ENCODE measurements around the gene MT1B. TPM values are rescaled to one million over a fixed set of nuclear protein-coding genes. Genes with fewer than 3 reads are reported as not detected.

The MT1B gene
- total RNA-seq, 1 donor from 2014 or later = not detected

GRCh38 chr16:56632156-56632847 is 19.4 kb upstream of the MT1B start, which contains the start of gene MT1M:
MT1M (plus strand) TSS chr16:56632659; CDS start chr16:56632732, 73 bp downstream.
- Mint-ChIP-seq H3K4me1 (ENCODE audit: unreplicated experiment) (peaks cover 30% of the 10 kb centered on the region), H3K4me3 (ENCODE audit: unreplicated experiment) (peak within 1 kb of the TSS; percentile 79), H3K36me3 (ENCODE audit: unreplicated experiment) (no peaks in the 10 kb centered on the region), H3K27ac (ENCODE audit: unreplicated experiment) (peak within 1 kb of the TSS; percentile 15), H3K27me3 (ENCODE audit: unreplicated experiment) (peaks cover 36% of the 10 kb centered on the region), H3K9me3 (ENCODE audit: unreplicated experiment) (no peaks in the 10 kb centered on the region)
- no peak for TF ChIP-seq CTCF (IDR thresholded peaks at IDR 0.05)
- DNase-seq (ENCODE audit: extremely low spot score, unreplicated experiment) = no peak

- TF ChIP-seq CTCF (IDR thresholded peaks at IDR 0.05) = no peak
- no peak for DNase-seq (ENCODE audit: extremely low spot score, unreplicated experiment)
- peaks cover 31% of the 10 kb centered on the region for H3K4me1 Mint-ChIP-seq (ENCODE audit: unreplicated experiment)
- peak overlapping the region; percentile 79 for H3K4me3 Mint-ChIP-seq (ENCODE audit: unreplicated experiment)
- peaks cover 42% of the 10 kb centered on the region for H3K27me3 Mint-ChIP-seq (ENCODE audit: unreplicated experiment)
- H3K27ac Mint-ChIP-seq (ENCODE audit: unreplicated experiment) = no peak overlapping the region
- H3K36me3 Mint-ChIP-seq (ENCODE audit: unreplicated experiment) = peaks cover 3% of the 10 kb centered on the region
- H3K9me3 Mint-ChIP-seq (ENCODE audit: unreplicated experiment) = no peaks in the 10 kb centered on the region
Observed at GRCh38 chr16:56632848-56633365, 18.8 kb upstream of the MT1B start.

- H3K4me3 Mint-ChIP-seq (ENCODE audit: unreplicated experiment) = no peak overlapping the region
- H3K27me3 Mint-ChIP-seq (ENCODE audit: unreplicated experiment) = peaks cover 44% of the 10 kb centered on the region
- peaks cover 3% of the 10 kb centered on the region for H3K36me3 Mint-ChIP-seq (ENCODE audit: unreplicated experiment)
- H3K4me1 Mint-ChIP-seq (ENCODE audit: unreplicated experiment) = peaks cover 34% of the 10 kb centered on the region
- H3K9me3 Mint-ChIP-seq (ENCODE audit: unreplicated experiment) = no peaks in the 10 kb centered on the region
- no peak for DNase-seq (ENCODE audit: extremely low spot score, unreplicated experiment)
- TF ChIP-seq CTCF (IDR thresholded peaks at IDR 0.05) = no peak
- no peak overlapping the region for H3K27ac Mint-ChIP-seq (ENCODE audit: unreplicated experiment)
Observed at GRCh38 chr16:56633535-56633934, 18.2 kb upstream of the MT1B start.

- TF ChIP-seq CTCF (IDR thresholded peaks at IDR 0.05) = no peak
- Mint-ChIP-seq H3K4me3 (ENCODE audit: unreplicated experiment) (peak overlapping the region; percentile 72), H3K4me1 (ENCODE audit: unreplicated experiment) (peaks cover 33% of the 10 kb centered on the region), H3K27ac (ENCODE audit: unreplicated experiment) (no peak overlapping the region), H3K36me3 (ENCODE audit: unreplicated experiment) (peaks cover 3% of the 10 kb centered on the region), H3K27me3 (ENCODE audit: unreplicated experiment) (peaks cover 45% of the 10 kb centered on the region), H3K9me3 (ENCODE audit: unreplicated experiment) (no peaks in the 10 kb centered on the region)
- DNase-seq (ENCODE audit: extremely low spot score, unreplicated experiment) = no peak
Observed at GRCh38 chr16:56634715-56635440, 16.8 kb upstream of the MT1B start.

- H3K4me3 Mint-ChIP-seq (ENCODE audit: unreplicated experiment) = peak overlapping the region; percentile 72
- H3K9me3 Mint-ChIP-seq (ENCODE audit: unreplicated experiment) = no peaks in the 10 kb centered on the region
- peaks cover 3% of the 10 kb centered on the region for H3K36me3 Mint-ChIP-seq (ENCODE audit: unreplicated experiment)
- H3K4me1 Mint-ChIP-seq (ENCODE audit: unreplicated experiment) = peaks cover 33% of the 10 kb centered on the region
- TF ChIP-seq CTCF (IDR thresholded peaks at IDR 0.05) = no peak
- no peak for DNase-seq (ENCODE audit: extremely low spot score, unreplicated experiment)
- H3K27ac Mint-ChIP-seq (ENCODE audit: unreplicated experiment) = no peak overlapping the region
- H3K27me3 Mint-ChIP-seq (ENCODE audit: unreplicated experiment) = peaks cover 49% of the 10 kb centered on the region
Observed at GRCh38 chr16:56635441-56635967, 16.2 kb upstream of the MT1B start.

All from osteocyte (in vitro differentiated cells).